Lower leg skin (tissue), 4 donors: ENCODE data around the gene PITPNM3. TPM values are rescaled to one million over a fixed set of nuclear protein-coding genes. Genes with fewer than 3 reads are reported as not detected.

ENCODE experiments used
- DNase-seq, 2 donors: peaks; one replicate each; pipeline ENCODE4 v3.0.0-alpha.2; 2019; ENCODE audit warnings: low spot score in 2 of 2
- H3K4me3 ChIP-seq: fragments of 200-600 bp; sonication (generic); 2 replicates; pipeline ENCODE4 v1.5.1; 2017; ENCODE audit warnings: mild to moderate bottlenecking, low read depth; ENCODE audit not compliant: poor library complexity, severe bottlenecking
- POLR2A ChIP-seq, 2 donors: fragments of 450-650 bp; IDR thresholded peaks; one replicate each; pipeline ENCODE4 v1.6.1; 2016 to 2017; ENCODE audit warnings: antibody characterized with exemption in 2 of 2, mild to moderate bottlenecking in 1 of 2, moderate library complexity in 1 of 2
- WGBS, 2 donors: methylation state at CpG; one replicate each; pipeline ENCODE4 v1.1.5; 2018; 5-methylcytosine and 5-hydroxymethylcytosine counted together
- intact Hi-C: fragments of 100-400 bp; cut with DNase I; formaldehyde crosslinking; loops from one replicate; pipeline ENCODE4 v1.15.0; 2023; ENCODE audit warnings: low total_unique reads
- total RNA-seq, 4 donors: library from RNA; depleted of rRNA; stranded (reverse); fragments of >200 nt; gene quantifications; one replicate each; pipeline ENCODE4 v1.1.0, GENCODE V29; 2016
- TF ChIP-seq, protein P1 (sequence below), 3 donors: fragments of 450-650 bp; IDR thresholded peaks; one replicate each; pipeline ENCODE4 v1.5.1; 2016; ENCODE audit warnings: antibody characterized with exemption in 3 of 3, mild to moderate bottlenecking in 3 of 3, moderate library complexity in 2 of 3

Gene PITPNM3
- total RNA-seq, 4 donors from 2014 or later = 11.9 to 19.5 (median 16.3) TPM

DNA sequence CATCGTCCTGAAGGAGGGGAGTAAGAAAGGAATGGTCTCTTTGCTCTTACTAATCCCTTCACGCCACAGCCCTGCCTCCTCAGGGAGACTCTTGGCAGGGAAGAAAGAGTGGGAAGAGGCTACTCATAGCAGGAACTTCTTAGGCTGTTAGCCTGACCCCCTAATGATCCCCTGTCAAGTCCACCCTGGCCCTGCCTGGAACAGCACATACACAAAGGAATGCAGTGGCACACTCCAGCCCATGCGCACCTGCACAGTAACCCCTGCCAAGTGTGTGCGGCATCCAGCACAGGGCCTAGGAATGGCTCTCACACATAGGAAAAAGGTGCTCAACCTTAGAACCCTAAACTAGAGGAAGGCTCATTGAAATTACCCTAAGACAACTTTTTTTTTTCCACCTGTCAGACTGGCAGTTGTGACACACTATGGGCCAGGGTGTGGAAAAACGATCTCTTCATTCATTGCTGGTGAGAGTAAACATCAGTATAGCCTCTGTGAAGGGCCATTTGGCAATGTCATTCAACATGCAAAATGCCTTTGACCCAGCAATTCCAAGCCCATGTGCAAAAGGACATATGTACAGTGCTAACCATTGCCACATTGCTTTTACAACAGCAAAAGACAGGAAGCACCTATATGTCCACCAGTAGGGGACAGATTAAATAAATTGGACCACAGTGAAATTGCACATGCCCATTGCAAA lies 62.0 kb downstream of the PITPNM3 start:
- no peak overlapping the region for H3K4me3 ChIP-seq
- no peak for TF ChIP-seq POLR2A (IDR thresholded peaks at IDR 0.05)
- TF ChIP-seq, protein P1, sequence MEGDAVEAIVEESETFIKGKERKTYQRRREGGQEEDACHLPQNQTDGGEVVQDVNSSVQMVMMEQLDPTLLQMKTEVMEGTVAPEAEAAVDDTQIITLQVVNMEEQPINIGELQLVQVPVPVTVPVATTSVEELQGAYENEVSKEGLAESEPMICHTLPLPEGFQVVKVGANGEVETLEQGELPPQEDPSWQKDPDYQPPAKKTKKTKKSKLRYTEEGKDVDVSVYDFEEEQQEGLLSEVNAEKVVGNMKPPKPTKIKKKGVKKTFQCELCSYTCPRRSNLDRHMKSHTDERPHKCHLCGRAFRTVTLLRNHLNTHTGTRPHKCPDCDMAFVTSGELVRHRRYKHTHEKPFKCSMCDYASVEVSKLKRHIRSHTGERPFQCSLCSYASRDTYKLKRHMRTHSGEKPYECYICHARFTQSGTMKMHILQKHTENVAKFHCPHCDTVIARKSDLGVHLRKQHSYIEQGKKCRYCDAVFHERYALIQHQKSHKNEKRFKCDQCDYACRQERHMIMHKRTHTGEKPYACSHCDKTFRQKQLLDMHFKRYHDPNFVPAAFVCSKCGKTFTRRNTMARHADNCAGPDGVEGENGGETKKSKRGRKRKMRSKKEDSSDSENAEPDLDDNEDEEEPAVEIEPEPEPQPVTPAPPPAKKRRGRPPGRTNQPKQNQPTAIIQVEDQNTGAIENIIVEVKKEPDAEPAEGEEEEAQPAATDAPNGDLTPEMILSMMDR (IDR thresholded peaks at IDR 0.05) = no peak
- intact Hi-C loops = no loop called here
- no peak for DNase-seq
- WGBS, 2 donors = 60 to 62% methylated on average over 5 of the region's 5 CpGs

DNA sequence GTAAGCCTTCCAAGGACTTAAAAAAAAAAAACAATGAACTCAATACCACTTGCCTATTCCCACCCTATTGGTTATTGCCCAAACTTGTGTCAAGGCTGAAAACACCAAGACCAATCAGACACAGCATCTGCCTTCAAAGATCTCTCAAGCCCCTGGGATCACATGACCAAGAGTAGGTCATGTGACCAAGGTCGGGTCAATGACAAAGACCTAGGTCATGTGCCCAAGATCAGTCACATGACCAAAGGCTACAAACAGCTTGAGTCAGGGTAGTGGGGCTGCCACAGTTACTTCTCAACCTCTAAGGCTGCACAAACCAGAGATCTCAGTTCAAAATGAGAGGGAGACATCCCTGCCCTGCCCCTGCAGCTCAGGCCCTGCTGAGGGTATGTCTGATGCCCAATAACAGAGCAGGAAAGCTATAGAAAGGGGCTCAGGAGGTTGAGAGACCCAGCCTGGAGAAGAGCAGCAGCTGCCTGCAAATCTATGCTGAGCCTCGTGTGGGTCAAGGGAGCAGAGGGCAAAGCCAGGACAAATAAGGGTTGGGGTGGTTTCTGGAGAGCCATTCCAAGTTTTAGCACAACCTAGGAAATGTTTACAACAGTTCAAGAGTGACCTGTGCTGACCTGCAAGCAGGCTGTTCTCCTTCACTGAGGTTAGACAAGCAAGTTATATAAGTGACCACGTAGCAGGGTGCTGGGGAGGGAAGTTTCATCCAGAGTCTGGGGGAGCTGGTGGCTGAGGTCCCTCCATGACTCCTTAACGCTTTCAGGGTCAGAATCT lies 63.3 kb downstream of the PITPNM3 start:
- TF ChIP-seq POLR2A (IDR thresholded peaks at IDR 0.05) = no peak
- TF ChIP-seq, protein P1 (IDR thresholded peaks at IDR 0.05) = no peak
- intact Hi-C loops = no loop called here
- no peak for DNase-seq
- 83 to 88% methylated on average over 4 of the region's 4 CpGs for WGBS, 2 donors
- no peak overlapping the region for H3K4me3 ChIP-seq

DNA sequence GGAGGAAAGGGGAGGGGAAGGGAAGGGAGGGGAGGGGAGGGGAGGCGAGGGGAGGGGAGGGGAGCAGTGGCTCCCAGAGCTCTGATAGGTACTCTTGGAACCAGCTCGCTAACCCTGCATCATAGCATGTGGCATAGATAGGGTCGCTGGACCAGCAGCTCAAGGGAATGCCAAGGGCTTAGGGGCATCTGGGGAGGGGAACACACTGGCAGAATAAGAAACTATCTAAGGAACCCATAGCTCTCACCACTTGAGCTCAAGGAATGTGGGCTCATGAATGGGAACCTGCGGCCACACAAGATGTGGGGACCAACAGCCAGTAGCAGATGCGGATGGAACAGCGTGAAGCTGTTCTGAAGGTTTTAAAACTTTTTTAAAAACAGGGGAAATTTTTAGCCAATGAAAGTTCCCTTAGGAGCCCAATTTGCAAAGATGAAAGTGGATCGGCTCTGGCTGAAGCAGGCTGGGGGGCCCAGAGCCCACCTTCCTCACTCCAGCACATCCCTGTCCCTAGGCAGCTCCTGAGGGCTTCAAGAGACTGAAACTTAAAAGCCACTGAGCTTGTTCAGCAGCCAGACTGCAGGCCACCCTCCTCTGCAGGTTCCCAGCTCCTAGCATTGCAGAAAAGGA lies 65.2 kb downstream of the PITPNM3 start:
- no peak for DNase-seq
- no peak overlapping the region for H3K4me3 ChIP-seq
- 87 to 90% methylated on average over 7 of the region's 7 CpGs for WGBS, 2 donors
- no peak for TF ChIP-seq POLR2A (IDR thresholded peaks at IDR 0.05)
- TF ChIP-seq, protein P1 (IDR thresholded peaks at IDR 0.05) = no peak
- intact Hi-C loops = no loop called here

DNA sequence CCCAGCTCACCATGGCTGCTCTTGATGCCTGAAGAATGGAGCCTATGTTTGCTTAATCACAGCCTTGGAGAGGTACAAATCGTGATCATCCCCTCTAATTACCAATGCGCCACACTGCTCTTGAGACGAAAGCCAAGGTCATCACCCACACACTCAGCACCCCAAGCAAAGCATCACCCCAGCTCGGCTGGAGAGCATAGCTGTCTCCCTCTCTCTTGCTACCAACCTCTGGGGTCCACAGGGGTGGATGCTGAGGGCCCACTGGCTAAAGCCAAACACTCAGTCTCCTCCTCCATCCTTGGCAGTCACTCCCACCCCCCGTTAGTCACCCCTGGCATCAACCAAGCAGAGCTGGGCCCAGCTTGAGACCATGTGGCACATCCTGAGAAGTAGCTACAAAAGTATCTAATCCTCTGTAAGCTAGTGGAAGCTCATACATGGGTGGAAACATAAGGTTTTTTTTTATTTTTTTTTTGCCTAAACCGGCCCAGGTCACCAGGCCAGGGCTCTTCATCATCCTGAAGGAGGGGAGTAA lies 67.3 kb downstream of the PITPNM3 start:
- no peak for TF ChIP-seq POLR2A (IDR thresholded peaks at IDR 0.05)
- TF ChIP-seq, protein P1 (IDR thresholded peaks at IDR 0.05) = no peak
- no peak for DNase-seq
- no peak overlapping the region for H3K4me3 ChIP-seq
- intact Hi-C loops = no loop called here
- 71 to 72% methylated on average over 6 of the region's 6 CpGs for WGBS, 2 donors

DNA sequence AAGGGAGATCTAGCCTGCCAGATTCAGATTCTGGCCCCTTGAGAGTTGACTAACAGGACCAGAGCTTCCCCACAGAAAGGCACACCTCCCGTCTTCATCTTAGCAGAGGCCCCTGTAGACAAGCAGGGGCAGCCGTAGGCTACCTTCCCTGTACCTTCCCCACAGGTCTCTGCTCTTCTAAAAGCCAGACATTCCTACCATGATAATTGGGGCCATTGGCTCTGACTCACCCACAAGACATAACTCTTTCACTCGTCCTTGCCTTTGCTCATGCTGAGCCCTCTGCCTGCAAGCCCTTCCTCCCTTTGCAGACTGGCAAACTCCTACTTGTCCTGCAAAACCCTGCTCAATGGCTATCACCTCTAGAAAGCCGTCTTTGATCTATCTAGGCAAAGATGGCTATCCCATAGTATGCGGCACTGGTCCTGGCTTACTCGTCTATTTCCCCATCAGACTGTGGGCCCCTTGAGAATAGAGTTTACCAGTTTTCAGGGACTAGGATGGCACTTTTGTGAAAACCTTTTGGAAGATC lies 68.3 kb downstream of the PITPNM3 start:
- intact Hi-C loops = no loop called here
- WGBS, 2 donors = 63 to 85% methylated on average over 6 of the region's 6 CpGs
- TF ChIP-seq, protein P1 (IDR thresholded peaks at IDR 0.05) = no peak
- TF ChIP-seq POLR2A (IDR thresholded peaks at IDR 0.05) = no peak
- H3K4me3 ChIP-seq = no peak overlapping the region
- no peak for DNase-seq
